ENCODE results near the gene DNAJC18.
A peak's percentile ranks its signal among the peaks of the same experiment; 100 is the strongest.

Gene DNAJC18

GRCh38 chr5:139439013-139439903 is at the start of gene DNAJC18 (continued):
- TF ChIP-seq ZNF549 (tag by site-specific recombination; IDR thresholded peaks at IDR 0.05) (no peak), ZNF692 (tag by site-specific recombination; IDR thresholded peaks at IDR 0.05) (peak; percentile 92), ZNF785 (tag by site-specific recombination; IDR thresholded peaks at IDR 0.05) (0 out of 2 replicates have a peak, but pooled peaks have one; percentile 51), ZNF280C (tag by site-specific recombination; IDR thresholded peaks at IDR 0.05) (no peak), ZNF18 (tag by site-specific recombination; IDR thresholded peaks at IDR 0.05) (no peak), EGR2 (tag by site-specific recombination; IDR thresholded peaks at IDR 0.05; ENCODE audit: low read depth) (peak; percentile 92), WT1 (tag by site-specific recombination; IDR thresholded peaks at IDR 0.05) (peak; percentile 82), ZNF184 (tag by site-specific recombination; IDR thresholded peaks at IDR 0.05) (no peak), ZNF146 (tag by site-specific recombination; IDR thresholded peaks at IDR 0.05) (no peak), KLF9 (tag by site-specific recombination; IDR thresholded peaks at IDR 0.05; ENCODE audit: low read depth) (peak; percentile 88), ZBTB7A (tag by site-specific recombination; IDR thresholded peaks at IDR 0.05; ENCODE audit: low read depth) (peak; percentile 90), ZNF843 (tag by site-specific recombination; IDR thresholded peaks at IDR 0.05) (peak; percentile 79), KLF8 (tag by site-specific recombination; IDR thresholded peaks at IDR 0.05) (peak; percentile 89), ZNF211 (tag by site-specific recombination; IDR thresholded peaks at IDR 0.05; ENCODE audit: low read depth) (no peak), ZNF623 (tag by site-specific recombination; IDR thresholded peaks at IDR 0.05) (peak; percentile 32; the same call in 1 of the 2 replicates), ZNF677 (tag by site-specific recombination; IDR thresholded peaks at IDR 0.05) (no peak), ZNF76 (tag by site-specific recombination; IDR thresholded peaks at IDR 0.05; ENCODE audit: borderline replicate concordance, low read depth) (peak; percentile 99), ZNF580 (tag by site-specific recombination; IDR thresholded peaks at IDR 0.05) (peak; percentile 95), ZIC2 (tag by site-specific recombination; IDR thresholded peaks at IDR 0.05) (peak; percentile 45; the same call in 1 of the 2 replicates), ZNF658 (tag by site-specific recombination; IDR thresholded peaks at IDR 0.05) (no peak), ZNF138 (tag by site-specific recombination; IDR thresholded peaks at IDR 0.05; ENCODE audit: borderline replicate concordance) (no peak), MZF1 (tag by site-specific recombination; IDR thresholded peaks at IDR 0.05; ENCODE audit: borderline replicate concordance) (peak; percentile 68; the same call in 1 of the 2 replicates), TSHZ1 (tag by site-specific recombination; IDR thresholded peaks at IDR 0.05; ENCODE audit: borderline replicate concordance) (peak; percentile 58; the same call in 1 of the 2 replicates), ZNF629 (tag by site-specific recombination; IDR thresholded peaks at IDR 0.05) (peak; percentile 94), ZNF362 (tag by site-specific recombination; IDR thresholded peaks at IDR 0.05) (no peak), ZSCAN30 (tag by site-specific recombination; IDR thresholded peaks at IDR 0.05) (0 out of 2 replicates have a peak, but pooled peaks have one; percentile 29)

All from HEK293 (cell line).